HG03139 (cell line): ENCODE measurements around the gene VANGL1.

ENCODE experiments used
- ATAC-seq: cut with Tn5 transposase; IDR thresholded peaks from one replicate; pipeline ENCODE4 v1.9.1; 2021; ENCODE audit not compliant: unreplicated experiment

VANGL1 gene

DNA sequence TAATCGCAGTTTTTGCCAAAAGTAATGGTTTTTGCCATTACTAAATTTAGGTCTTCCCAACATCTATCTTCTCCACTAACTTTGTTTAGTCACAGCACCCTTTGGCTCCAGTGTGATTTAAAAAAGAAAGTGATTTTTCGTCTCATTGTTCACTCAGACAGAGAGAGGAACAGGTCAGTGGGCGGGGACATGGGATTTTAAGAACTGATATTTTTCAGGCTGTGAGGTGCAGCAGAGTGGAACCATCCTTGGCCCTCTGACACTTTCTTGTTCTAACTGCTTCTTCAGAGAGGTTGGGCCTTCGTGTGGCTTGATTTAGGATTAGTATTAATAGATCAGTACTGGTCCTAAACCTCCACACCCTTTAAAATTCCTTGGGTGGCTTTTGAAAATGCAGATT, 88.0 kb downstream of the VANGL1 start:
- peak; percentile 91 for ATAC-seq

GRCh38 chr1:115732316-115732715, 90.5 kb downstream of the VANGL1 start:
- no peak for ATAC-seq

DNA sequence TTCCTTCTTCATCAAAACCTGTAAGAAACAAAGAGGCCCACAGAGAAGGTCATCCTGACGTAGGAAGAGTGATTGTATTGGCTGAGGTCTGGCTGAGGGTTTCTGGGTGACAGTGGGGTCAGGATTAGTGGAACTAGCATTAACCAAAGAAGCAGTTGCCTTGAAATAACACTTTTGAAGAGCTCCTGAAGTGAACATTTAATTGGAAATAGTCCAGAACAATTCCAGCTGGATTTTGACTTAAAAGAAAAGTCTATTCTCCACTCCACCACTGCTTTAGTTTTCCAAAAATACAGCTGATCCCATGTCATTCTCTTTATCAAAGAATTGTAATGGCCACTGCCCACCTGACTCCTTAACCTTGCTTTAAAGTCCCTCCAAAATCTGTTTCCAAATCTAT, 99.0 kb downstream of the VANGL1 start:
- ATAC-seq, result no peak

- no peak for ATAC-seq
Measured at GRCh38 chr1:115744646-115745275, 103.0 kb downstream of the VANGL1 start.

- ATAC-seq, result no peak
Measured at GRCh38 chr1:115746021-115746690, 104.4 kb downstream of the VANGL1 start.
